ENCODE results near the gene RAPGEF2. TPM values are rescaled to one million over a fixed set of nuclear protein-coding genes. Genes with fewer than 3 reads are reported as not detected.
A peak's percentile ranks its signal among the peaks of the same experiment; 100 is the strongest.

RAPGEF2 gene
- total and polyA plus RNA-seq, 7 experiments from 2014 or later, result 0.72 to 35.2 (median 20.7) TPM

GRCh38 chr4:159145318-159145991, 42.6 kb downstream of the RAPGEF2 start:
- H3K27me3 Mint-ChIP-seq, result no peaks in the 10 kb centered on the region
- no peaks in the 10 kb centered on the region for H3K36me3 Mint-ChIP-seq
- CTCF ChIA-PET, result no interaction called here
- H3K27ac Mint-ChIP-seq, result peak overlapping the region in 1 of 9 donors; percentile 18
- H3K4me3 Mint-ChIP-seq, result no peak overlapping the region
- ATAC-seq (no peak), DNase-seq (no peak)
- Histone ChIP-seq H3K4me3 (ENCODE audit: low read length) (no peak overlapping the region), H3K27me3 (ENCODE audit: control insufficient read depth in 2 of 2, insufficient read depth in 2 of 2, low read length in 2 of 2) (no peaks in the 10 kb centered on the region), H3K36me3 (ENCODE audit: control insufficient read depth in 2 of 3, insufficient read depth in 3 of 3, low read length in 3 of 3) (no peaks in the 10 kb centered on the region), H3K9me3 (ENCODE audit: control insufficient read depth in 2 of 3, low read length in 3 of 3) (no peaks in the 10 kb centered on the region), H3K27ac (ENCODE audit: low read depth, low read length) (no peak overlapping the region), H3K4me1 (ENCODE audit: control insufficient read depth in 2 of 2, insufficient read depth in 2 of 2, low read length in 2 of 2) (no peaks in the 10 kb centered on the region)
- no peaks in the 10 kb centered on the region for H3K9me3 Mint-ChIP-seq
- intact Hi-C loops (cut with micrococcal nuclease), result no loop called here
- peaks cover 0 to 12% (median 8%) of the 10 kb centered on the region in 7 donors for H3K4me1 Mint-ChIP-seq
- POLR2A ChIA-PET, result no interaction called here

- H3K27me3 Mint-ChIP-seq, result no peaks in the 10 kb centered on the region
- ChIA-PET POLR2A (no interaction called here), CTCF (no interaction called here)
- no peak overlapping the region for H3K4me3 ChIP-seq (ENCODE audit: low read length)
- H3K9me3 ChIP-seq (ENCODE audit: control insufficient read depth in 2 of 3, low read length in 3 of 3), result no peaks in the 10 kb centered on the region
- H3K27ac Mint-ChIP-seq, result peak overlapping the region in 1 of 9 donors; percentile 18
- no peaks in the 10 kb centered on the region for H3K9me3 Mint-ChIP-seq
- H3K27me3 ChIP-seq (ENCODE audit: control insufficient read depth in 2 of 2, insufficient read depth in 2 of 2, low read length in 2 of 2), result no peaks in the 10 kb centered on the region
- DNase-seq, result no peak
- no peaks in the 10 kb centered on the region for H3K36me3 Mint-ChIP-seq
- no peaks in the 10 kb centered on the region for H3K4me1 ChIP-seq (ENCODE audit: control insufficient read depth in 2 of 2, insufficient read depth in 2 of 2, low read length in 2 of 2)
- H3K4me1 Mint-ChIP-seq, result peaks cover 0 to 15% (median 8%) of the 10 kb centered on the region in 7 donors
- H3K4me3 Mint-ChIP-seq, result no peak overlapping the region
- intact Hi-C loops (cut with micrococcal nuclease), result no loop called here
- no peak overlapping the region for H3K27ac ChIP-seq (ENCODE audit: low read depth, low read length)
- no peaks in the 10 kb centered on the region for H3K36me3 ChIP-seq (ENCODE audit: control insufficient read depth in 2 of 3, insufficient read depth in 3 of 3, low read length in 3 of 3)
- ATAC-seq, result no peak
These were observed 43.1 kb downstream of the RAPGEF2 start for GRCh38 chr4:159145992-159146330.

GRCh38 chr4:159146488-159146887, 43.6 kb downstream of the RAPGEF2 start:
- no peaks in the 10 kb centered on the region for H3K9me3 Mint-ChIP-seq
- peaks cover 0 to 16% (median 8%) of the 10 kb centered on the region in 7 donors for H3K4me1 Mint-ChIP-seq
- H3K27me3 Mint-ChIP-seq, result no peaks in the 10 kb centered on the region
- Histone ChIP-seq H3K27ac (ENCODE audit: low read depth, low read length) (no peak overlapping the region), H3K27me3 (ENCODE audit: control insufficient read depth in 2 of 2, insufficient read depth in 2 of 2, low read length in 2 of 2) (no peaks in the 10 kb centered on the region), H3K4me3 (ENCODE audit: low read length) (no peak overlapping the region), H3K9me3 (ENCODE audit: control insufficient read depth in 2 of 3, low read length in 3 of 3) (no peaks in the 10 kb centered on the region), H3K36me3 (ENCODE audit: control insufficient read depth in 2 of 3, insufficient read depth in 3 of 3, low read length in 3 of 3) (no peaks in the 10 kb centered on the region), H3K4me1 (ENCODE audit: control insufficient read depth in 2 of 2, insufficient read depth in 2 of 2, low read length in 2 of 2) (no peaks in the 10 kb centered on the region)
- DNase-seq (no peak), ATAC-seq (no peak)
- H3K36me3 Mint-ChIP-seq, result no peaks in the 10 kb centered on the region
- no peak overlapping the region for H3K27ac Mint-ChIP-seq
- POLR2A ChIA-PET, result no interaction called here
- CTCF ChIA-PET, result interaction anchor here (1.2 kb wide), 1 partner anchor 412 kb away, joined by 3 read pairs; no protein-coding TSS in a partner anchor
- no peak overlapping the region for H3K4me3 Mint-ChIP-seq
- intact Hi-C loops (cut with micrococcal nuclease), result no loop called here

DNA sequence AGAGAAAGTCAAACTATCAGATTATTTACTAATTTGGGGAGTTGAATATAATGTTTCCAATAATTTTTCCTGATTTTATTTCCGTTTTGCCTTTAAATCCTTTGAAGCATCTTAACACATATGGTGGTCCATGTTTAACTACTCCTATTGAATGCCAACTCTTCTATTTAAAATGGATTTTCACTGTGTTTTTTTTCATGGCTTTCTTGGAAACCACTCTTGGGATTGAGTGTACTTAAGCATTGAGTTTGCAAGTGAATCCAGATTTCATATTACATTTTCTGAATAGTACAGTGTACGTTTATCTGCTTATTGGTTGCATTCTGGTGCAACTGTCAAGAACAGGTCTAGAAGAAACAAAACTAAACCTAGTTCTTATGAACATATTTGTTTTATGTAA, 45.6 kb downstream of the RAPGEF2 start:
- no peak overlapping the region for H3K27ac ChIP-seq (ENCODE audit: low read depth, low read length)
- Mint-ChIP-seq H3K4me3 (no peak overlapping the region), H3K27me3 (no peaks in the 10 kb centered on the region), H3K9me3 (peaks cover 0 to 2% (median 0%) of the 10 kb centered on the region in 11 donors), H3K36me3 (no peaks in the 10 kb centered on the region), H3K27ac (no peak overlapping the region), H3K4me1 (peaks cover 0 to 16% (median 8%) of the 10 kb centered on the region in 7 donors)
- H3K4me1 ChIP-seq (ENCODE audit: control insufficient read depth in 2 of 2, insufficient read depth in 2 of 2, low read length in 2 of 2), result no peaks in the 10 kb centered on the region
- H3K9me3 ChIP-seq (ENCODE audit: control insufficient read depth in 2 of 3, low read length in 3 of 3), result no peaks in the 10 kb centered on the region
- H3K36me3 ChIP-seq (ENCODE audit: control insufficient read depth in 2 of 3, insufficient read depth in 3 of 3, low read length in 3 of 3), result no peaks in the 10 kb centered on the region
- ChIA-PET CTCF (no interaction called here), POLR2A (no interaction called here)
- no peaks in the 10 kb centered on the region for H3K27me3 ChIP-seq (ENCODE audit: control insufficient read depth in 2 of 2, insufficient read depth in 2 of 2, low read length in 2 of 2)
- DNase-seq (no peak), ATAC-seq (no peak)
- intact Hi-C loops (cut with micrococcal nuclease), result no loop called here
- no peak overlapping the region for H3K4me3 ChIP-seq (ENCODE audit: low read length)

GRCh38 chr4:159149666-159150065, 46.8 kb downstream of the RAPGEF2 start:
- Mint-ChIP-seq H3K36me3 (no peaks in the 10 kb centered on the region), H3K4me1 (peaks cover 0 to 13% (median 3%) of the 10 kb centered on the region in 7 donors), H3K4me3 (no peak overlapping the region), H3K27ac (no peak overlapping the region), H3K9me3 (peaks cover 0 to 2% (median 0%) of the 10 kb centered on the region in 11 donors), H3K27me3 (no peaks in the 10 kb centered on the region)
- ChIA-PET POLR2A (no interaction called here), CTCF (no interaction called here)
- H3K9me3 ChIP-seq (ENCODE audit: control insufficient read depth in 2 of 3, low read length in 3 of 3), result no peaks in the 10 kb centered on the region
- ATAC-seq (no peak), DNase-seq (no peak)
- no peak overlapping the region for H3K27ac ChIP-seq (ENCODE audit: low read depth, low read length)
- intact Hi-C loops (cut with micrococcal nuclease), result no loop called here
- H3K27me3 ChIP-seq (ENCODE audit: control insufficient read depth in 2 of 2, insufficient read depth in 2 of 2, low read length in 2 of 2), result no peaks in the 10 kb centered on the region
- no peak overlapping the region for H3K4me3 ChIP-seq (ENCODE audit: low read length)
- no peaks in the 10 kb centered on the region for H3K36me3 ChIP-seq (ENCODE audit: control insufficient read depth in 2 of 3, insufficient read depth in 3 of 3, low read length in 3 of 3)
- H3K4me1 ChIP-seq (ENCODE audit: control insufficient read depth in 2 of 2, insufficient read depth in 2 of 2, low read length in 2 of 2), result no peaks in the 10 kb centered on the region

DNA sequence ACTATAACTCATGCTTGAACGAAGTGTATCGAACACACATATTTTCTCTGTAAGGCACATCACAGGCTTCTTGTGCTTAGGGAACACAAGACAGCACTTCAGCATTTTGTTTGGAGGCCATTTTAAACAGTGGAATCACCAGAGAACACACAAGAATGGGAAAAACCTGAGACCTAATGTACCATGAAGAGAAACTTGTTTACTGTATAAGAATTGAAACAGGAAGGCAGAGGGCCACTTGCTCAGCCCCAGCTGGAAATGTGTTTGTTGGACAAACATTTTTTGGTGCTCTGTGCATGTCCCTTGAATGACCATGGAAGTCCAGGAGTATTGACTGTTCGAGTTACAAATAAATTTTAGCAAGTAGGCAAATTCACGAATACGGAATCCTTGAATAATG, 47.5 kb downstream of the RAPGEF2 start:
- Histone ChIP-seq H3K9me3 (ENCODE audit: control insufficient read depth in 2 of 3, low read length in 3 of 3) (no peaks in the 10 kb centered on the region), H3K4me3 (ENCODE audit: low read length) (no peak overlapping the region), H3K27me3 (ENCODE audit: control insufficient read depth in 2 of 2, insufficient read depth in 2 of 2, low read length in 2 of 2) (no peaks in the 10 kb centered on the region), H3K4me1 (ENCODE audit: control insufficient read depth in 2 of 2, insufficient read depth in 2 of 2, low read length in 2 of 2) (no peaks in the 10 kb centered on the region), H3K36me3 (ENCODE audit: control insufficient read depth in 2 of 3, insufficient read depth in 3 of 3, low read length in 3 of 3) (no peaks in the 10 kb centered on the region), H3K27ac (ENCODE audit: low read depth, low read length) (no peak overlapping the region)
- Mint-ChIP-seq H3K27me3 (no peaks in the 10 kb centered on the region), H3K36me3 (no peaks in the 10 kb centered on the region), H3K27ac (no peak overlapping the region), H3K4me3 (no peak overlapping the region), H3K4me1 (peaks cover 0 to 20% (median 3%) of the 10 kb centered on the region in 7 donors), H3K9me3 (peaks cover 0 to 2% (median 0%) of the 10 kb centered on the region in 11 donors)
- CTCF ChIA-PET, result no interaction called here
- intact Hi-C loops (cut with micrococcal nuclease), result no loop called here
- ATAC-seq (no peak), DNase-seq (no peak)
- POLR2A ChIA-PET, result interaction anchor here (0.7 kb wide), 1 partner anchor 119 kb away, joined by 3 read pairs; no protein-coding TSS in a partner anchor

DNA sequence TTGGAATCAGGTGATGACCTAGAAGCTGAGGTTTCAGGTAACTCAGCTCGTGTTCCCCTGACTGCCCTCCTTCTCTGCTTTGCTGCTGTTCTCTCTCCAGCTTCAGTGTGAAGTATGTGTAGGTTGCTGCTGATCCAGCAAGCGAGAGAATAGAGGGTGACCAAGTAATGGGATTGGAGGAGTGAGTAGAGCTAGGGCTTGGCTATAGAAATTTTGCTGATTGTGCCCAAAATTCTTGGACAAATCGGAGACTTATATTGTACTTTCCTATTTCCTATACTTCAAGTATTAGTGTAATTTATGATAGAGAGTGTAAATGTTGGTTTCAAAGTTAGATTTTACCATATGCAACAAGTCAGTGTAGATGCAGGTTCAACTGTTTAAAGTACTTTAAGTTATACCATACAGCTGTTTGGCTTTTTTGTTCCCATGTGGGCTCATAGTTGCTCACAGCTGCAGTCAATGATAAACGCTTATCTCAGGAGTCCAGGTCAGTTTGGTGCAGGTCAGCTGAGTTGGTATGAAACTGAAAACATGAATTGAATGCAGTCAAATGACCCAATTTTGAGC, 48.0 kb downstream of the RAPGEF2 start:
- H3K36me3 Mint-ChIP-seq, result no peaks in the 10 kb centered on the region
- ATAC-seq, result no peak
- no peak overlapping the region for H3K4me3 ChIP-seq (ENCODE audit: low read length)
- H3K27ac ChIP-seq (ENCODE audit: low read depth, low read length), result no peak overlapping the region
- no peak for DNase-seq
- no peaks in the 10 kb centered on the region for H3K27me3 ChIP-seq (ENCODE audit: control insufficient read depth in 2 of 2, insufficient read depth in 2 of 2, low read length in 2 of 2)
- no peaks in the 10 kb centered on the region for H3K4me1 ChIP-seq (ENCODE audit: control insufficient read depth in 2 of 2, insufficient read depth in 2 of 2, low read length in 2 of 2)
- no peaks in the 10 kb centered on the region for H3K9me3 ChIP-seq (ENCODE audit: control insufficient read depth in 2 of 3, low read length in 3 of 3)
- no peak overlapping the region for H3K27ac Mint-ChIP-seq
- intact Hi-C loops (cut with micrococcal nuclease), result no loop called here
- CTCF ChIA-PET, result no interaction called here
- POLR2A ChIA-PET, result interaction anchor here (0.7 kb wide), 1 partner anchor 119 kb away, joined by 3 read pairs; no protein-coding TSS in a partner anchor
- H3K27me3 Mint-ChIP-seq, result no peaks in the 10 kb centered on the region
- H3K4me3 Mint-ChIP-seq, result no peak overlapping the region
- H3K4me1 Mint-ChIP-seq, result peaks cover 0 to 17% (median 1%) of the 10 kb centered on the region in 7 donors
- H3K9me3 Mint-ChIP-seq, result peaks cover 0 to 2% (median 0%) of the 10 kb centered on the region in 11 donors
- H3K36me3 ChIP-seq (ENCODE audit: control insufficient read depth in 2 of 3, insufficient read depth in 3 of 3, low read length in 3 of 3), result no peaks in the 10 kb centered on the region
